Activated naive CD4-positive, alpha-beta T cell (primary cell): ENCODE results near the gene GMDS.

Source experiments
- DNase-seq, 4 experiments: peaks; one replicate each; lab custom pipeline; 2025; lab: John Stamatoyannopoulos, UW

Gene GMDS

DNA sequence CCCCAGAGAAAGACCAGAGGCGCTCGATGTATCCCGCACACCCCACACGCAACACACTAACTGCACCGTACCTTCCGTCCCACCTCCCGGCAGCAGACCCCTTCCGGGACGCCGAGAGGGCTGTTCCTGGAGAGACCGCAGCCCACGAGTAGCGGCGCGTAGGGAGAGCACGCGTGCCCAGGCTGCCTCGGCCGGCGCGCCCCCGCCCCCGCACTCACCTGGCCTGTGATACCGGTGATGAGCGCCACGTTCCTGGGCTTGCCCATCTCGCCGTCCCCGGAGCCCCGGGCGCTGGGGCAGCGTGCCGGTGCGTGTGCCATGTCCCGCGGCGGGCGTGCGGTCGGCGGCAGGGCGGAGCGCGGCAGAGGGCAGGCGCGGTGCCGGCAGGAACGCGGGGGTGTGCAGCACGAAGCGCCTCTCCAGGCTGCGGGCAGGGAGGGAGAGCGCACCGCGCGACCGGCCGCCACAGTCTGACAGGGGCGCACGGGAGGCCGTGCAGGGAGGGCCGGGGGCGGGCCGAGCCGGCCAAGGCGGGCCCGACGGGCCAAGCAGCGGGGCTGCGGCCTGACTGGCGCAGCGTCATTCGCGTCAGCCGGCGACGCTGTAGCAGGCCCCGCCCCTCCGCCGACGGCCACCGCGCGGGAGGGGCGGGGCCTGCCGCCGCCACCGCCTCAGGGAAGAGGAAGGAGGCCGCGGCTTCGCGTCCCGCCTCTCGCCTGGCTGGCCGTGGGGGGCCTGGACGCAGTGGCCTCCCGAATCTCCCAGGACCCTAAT is at the start of gene GMDS:
TSS of gene GMDS (minus strand) at position 503 of the 774 bp plus-strand sequence.
- DNase-seq = peak; percentile 25 to 76 (median 50)

DNA sequence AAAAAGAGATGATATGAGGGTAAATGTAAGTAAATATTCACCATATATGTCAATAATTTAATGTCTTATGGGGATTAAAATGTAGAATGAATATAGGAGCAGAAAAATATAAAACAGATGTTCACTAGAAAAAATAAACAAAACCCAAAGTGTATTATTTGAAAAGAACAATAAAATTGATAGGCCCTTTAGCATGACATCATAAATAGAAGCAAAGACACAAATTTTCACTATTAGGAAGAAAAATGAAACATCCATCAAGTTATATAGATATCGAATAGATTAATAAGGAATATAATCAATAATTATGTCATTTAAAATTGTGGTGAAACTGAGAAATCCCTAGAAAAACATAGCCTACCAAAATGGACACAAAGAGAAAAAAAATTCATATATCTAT is 40.1 kb upstream of the GMDS start:
- DNase-seq = no peak

DNA sequence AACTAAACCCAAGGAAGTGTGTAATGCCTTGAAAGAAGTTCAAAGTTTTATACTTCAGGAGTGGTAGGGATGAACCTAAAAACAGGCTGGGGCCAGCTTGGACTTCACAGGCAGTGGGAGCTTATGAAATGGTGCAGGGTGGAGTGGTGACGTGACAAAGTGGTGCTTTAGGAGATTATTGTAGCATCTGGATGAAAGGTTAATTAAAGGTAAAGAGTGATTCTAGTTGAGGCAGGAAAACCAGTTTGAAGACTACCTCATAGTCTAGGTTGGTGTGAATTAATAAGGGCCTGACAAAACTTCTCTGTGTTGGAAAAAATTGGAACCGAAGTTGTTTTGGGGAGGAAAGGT is 30.5 kb upstream of the GMDS start:
- DNase-seq = no peak

DNA sequence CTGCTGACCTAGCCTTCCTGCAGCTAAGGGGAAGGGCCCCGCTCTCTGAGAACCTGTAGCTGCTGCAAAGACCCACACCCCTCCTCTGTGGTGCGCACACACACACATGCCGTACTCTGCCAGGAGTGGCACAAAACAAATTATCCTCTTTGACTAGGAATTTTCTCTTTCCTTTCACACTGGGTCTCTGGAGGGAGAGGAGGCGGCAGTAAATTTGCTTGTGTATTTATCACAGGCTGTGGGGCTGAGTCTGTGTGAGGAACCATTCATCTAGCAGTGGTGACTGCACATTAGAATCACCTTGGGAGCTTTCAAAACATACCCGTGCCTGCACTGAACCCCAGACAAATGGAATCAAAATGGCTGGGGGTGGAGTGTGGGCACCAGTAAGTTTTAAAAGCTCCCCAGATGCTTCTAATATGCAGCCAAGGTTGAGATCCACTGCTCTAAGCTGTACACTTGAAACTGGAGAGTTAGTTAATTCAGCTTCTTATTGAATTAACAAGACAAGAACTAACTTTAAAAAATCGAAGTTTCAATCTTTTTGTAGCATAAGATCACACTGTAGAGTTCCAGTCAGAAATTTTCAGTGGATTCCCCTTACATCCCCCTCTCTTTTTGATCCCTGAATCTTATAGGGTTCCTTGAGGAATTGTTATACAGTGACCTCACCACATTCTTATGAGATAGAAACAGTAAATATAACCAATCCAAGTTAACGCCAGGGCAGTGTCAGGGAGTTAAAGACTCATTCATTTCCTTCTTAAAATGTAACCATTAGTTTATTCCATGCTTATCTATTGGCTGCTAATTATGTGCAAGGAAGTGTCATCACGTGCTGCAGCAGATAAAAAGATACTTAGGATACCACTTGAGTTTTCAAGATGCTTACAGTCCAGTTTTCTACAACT is 29.8 kb upstream of the GMDS start:
- DNase-seq = no peak

DNA sequence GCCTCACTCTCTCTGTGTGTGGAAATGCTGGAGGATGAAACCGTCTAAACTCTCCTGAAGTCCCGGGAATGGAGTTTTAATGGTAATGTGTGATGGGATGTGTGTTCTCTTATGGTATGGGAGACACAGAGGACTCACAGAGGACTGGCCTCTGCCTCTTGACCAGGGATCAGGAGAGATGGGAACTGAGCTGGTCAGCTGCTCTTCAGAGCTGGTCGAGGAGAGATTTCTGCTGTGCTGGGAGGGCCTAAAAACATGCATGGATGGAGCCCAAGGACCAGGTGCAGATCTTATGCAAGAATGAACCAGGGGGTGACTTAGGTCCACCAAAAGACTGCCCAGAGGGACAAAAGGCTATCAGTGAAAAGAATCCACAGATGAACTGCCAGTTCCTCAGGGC is 27.3 kb upstream of the GMDS start:
- no peak for DNase-seq

DNA sequence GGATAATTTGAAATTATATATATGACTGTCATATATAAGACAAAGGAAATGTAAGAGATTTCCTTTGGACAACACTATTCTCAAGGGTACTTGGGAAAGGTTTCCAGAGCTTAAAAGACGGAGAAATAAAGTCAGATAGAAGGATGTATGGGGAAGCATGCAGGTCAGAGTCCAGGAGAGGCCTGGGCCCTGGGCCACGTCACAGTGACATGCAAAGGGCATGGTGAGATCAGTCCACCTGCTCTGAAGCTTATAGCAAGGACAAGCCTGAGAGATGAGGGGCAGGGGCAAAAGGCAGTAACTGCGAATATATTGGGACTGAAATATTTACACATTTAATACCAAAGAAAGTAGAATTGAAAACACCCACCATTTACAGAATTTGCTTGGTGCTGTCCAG is 24.6 kb upstream of the GMDS start:
- DNase-seq = no peak

DNA sequence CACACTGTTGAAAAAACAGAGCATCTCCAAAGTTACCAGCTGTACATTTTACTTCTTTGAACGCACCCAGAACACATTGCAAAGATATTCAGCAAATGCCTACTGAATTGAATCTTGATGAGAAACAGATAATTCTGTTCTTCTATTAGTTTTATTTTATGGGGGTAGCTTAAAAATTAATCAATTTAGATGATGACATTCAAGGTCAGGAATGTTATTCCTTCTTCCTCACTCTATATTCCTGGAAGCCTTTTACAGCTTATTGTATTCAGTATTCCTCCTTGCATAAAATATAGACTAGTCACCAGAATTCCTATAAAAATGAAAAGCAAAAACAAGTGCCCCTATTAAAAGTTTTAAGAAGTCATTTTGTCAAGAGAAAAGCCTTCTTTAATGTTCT is 21.4 kb upstream of the GMDS start:
- no peak for DNase-seq

DNA sequence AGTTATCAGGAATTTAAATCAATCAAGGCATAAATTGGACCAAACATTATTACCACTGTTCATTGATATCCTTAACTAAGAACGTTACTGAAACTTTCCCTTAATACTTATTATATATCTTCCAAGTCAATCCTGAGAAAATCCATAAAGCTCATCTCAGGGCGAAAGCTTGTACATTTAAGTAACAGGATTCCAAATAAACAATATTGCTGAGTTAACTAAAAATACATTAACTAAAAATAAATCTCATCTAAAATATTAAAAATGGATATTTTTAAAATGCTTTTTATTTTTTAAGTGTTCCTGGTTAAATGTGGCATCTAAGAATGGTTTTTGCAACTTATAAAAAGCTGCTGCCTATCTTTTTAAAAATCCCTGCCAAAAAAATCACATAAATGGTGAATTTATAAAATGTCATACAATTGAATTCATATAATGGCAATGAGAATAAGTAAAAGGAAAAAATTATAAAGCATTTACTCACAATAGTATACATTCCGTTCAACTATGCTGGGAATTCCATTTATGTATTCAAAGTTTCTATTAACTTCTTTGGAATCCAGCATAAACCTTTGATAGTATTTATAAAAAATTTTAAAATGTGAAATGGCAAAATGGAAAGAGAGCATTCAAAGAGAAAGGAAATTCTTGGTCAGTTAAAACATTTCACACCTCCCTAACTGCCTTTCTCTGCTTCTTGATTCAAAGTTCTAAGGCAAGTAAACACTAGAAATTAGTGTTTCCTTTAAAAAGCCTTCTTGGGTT is 20.8 kb upstream of the GMDS start:
- no peak for DNase-seq

DNA sequence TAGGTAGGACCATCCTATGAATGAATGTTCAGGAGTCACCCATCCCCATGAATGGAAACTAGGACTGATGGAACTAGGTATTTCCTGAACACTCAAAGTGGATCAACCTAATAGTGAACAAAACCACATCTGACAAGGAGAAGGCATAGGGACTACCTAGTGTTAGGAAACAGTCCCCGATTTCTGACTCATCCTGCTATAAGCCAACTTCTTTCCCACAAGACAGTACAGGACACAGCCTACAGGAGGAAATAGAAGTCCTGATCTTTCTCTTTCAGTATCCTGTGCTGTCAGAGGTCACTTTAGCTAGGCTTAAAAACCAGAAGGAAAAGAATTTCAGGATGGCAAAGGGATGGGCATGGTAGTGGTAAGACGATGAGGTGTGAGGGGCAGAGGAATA is 19.5 kb upstream of the GMDS start:
- no peak for DNase-seq

DNA sequence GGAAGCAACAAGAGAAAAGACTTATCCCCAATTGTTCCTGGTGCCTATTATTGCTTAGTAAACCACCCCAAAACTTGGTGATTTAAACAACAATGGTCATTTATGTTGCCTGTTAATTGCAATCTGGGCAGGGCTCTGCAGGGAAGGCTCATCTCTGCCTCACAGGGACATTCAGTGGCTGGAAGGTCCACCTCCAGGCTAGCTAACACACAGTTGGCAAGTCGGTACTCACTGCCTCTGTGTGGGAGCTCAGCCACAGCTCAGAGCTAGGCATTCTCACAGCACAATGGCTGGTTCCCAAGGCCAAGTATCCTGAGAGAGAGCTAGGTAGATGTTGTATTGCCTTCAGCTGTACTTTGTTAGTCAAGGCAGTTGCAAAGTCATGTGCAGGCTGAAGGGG is 18.5 kb upstream of the GMDS start:
- no peak for DNase-seq

DNA sequence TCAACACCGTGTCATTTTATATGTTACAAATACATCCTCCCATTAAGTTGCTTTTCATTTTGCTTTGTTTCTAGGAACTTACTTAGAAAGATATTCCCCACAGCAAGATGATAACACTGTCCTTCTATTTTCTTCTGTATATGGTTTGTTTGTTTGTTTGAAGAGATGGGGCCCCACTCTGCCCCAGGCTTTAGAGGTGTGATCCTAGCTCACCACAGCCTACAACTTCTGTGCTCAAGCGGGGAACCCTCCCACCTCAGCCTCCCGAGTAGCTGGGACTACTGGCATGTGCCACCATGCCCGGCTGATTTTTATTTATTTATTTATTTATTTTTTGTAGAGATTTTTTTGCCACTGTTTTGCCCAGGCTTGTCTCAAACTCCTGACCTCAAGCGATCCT is 14.2 kb upstream of the GMDS start:
- no peak for DNase-seq

DNA sequence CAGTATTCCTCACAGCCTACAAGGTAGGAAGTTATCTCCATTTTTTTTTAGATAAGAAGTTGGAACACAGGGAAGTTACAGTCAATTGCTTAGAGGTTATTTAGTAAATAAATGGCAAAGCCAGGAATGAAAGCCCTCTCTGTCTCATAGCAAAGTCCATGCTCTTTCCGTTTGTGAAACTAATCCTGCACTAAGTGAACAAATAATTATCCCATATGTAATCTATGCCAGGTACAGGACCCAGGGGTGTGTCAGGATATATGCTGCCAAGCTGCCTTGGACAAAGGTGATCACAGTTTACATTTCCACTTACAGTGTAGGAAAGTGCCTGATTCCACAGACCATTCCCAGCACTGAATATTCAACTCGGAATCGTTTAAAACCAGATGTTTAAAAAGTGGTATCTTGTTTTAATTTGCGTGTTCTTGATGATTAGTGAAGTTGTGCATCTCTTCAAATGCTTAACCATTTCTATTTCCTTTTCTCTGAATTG is 13.6 kb upstream of the GMDS start:
- no peak for DNase-seq

DNA sequence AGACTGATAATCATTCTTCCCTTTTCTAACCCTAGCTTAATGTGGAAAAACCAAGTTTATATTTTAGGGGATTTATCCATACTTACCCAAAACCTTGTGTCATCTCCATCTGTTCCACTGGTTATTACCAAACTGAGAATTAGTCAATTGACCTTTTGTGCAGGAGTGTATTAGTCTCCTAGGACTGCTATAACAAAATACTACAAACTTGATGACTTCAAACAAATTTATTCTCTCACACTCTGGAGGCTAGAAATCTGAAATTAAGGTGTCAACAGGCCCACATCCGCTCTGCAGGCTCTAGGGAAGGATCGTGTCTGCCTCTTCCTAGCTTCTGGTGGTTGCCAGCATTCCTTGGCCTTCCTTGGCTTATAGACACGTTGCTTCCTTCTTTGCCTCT is 12.7 kb upstream of the GMDS start:
- DNase-seq = no peak

DNA sequence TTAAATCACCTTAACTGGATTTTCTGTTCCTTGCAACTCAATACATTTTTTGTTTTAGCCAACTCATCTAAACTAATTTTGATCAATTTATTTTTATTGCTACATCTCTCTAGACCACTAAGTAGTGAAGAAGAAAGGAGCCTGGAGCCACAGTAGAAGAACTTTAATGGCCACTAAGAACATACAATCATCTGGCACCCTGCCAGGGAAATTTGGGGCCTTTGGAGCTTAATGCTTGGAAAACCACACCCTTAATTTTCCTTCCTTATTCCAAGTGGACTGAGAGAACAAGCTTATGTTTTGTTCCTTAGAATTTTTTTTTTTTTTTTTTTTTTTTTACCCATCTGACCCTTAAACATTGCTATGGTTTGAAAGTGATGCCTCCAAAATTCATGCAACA is 12.0 kb upstream of the GMDS start:
- DNase-seq = no peak

DNA sequence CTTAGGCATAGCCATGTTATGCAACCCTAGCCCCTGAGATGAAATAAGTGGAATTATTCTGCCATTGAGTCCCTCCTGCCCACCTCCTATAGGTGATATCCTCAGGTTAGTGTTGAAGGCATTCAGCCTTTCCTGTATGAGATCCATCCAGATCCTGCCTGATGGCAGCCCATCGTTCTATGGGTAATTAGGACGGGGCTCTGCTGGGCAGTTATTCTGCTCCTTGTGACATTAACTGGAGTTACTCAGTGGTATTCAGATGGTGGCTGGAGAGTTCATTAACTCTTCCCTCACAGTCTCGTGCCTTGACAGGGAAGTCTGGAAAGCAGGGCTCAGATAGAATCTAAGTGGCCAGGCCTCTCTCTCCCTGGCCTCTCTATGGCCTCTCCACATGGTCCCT is 9.3 kb upstream of the GMDS start:
- no peak for DNase-seq

DNA sequence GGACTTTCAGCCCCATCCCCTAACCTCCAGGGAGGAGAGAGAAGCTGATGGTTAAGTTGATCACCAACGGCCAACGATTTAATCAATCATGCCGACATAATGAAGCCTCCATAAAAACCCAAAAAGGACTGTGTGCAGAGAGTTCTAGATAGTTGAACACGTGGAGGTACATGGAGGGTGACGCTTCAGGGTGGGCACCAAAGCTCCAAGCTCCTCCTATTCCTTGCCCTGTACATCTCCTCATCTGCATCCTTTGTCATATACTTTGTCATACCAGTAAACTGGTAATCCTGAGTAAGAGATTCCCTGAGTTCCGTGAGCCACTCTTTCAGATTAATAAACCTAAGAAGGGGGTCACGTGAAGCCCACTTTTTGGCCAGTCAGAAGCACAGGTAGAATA is 3.7 kb upstream of the GMDS start:
- DNase-seq = no peak

DNA sequence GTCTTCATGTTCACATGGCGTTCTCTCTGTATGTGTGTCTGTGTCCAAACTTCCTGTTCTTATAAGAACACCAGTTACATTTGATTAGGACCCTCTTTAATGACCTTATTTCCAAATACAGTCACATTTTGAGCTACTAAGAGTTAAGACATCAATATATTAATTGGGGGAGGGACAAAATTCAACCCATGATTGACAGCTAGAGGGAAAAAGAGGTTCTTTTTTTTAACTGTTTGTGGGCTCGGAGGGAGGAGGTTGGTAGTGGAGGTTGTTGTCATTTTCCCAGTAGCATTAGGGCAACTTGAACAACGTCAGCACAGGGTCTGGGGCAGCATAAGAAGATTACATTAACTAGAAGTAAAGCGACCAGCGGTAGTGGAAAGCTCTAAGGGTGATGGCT is 2.3 kb upstream of the GMDS start:
- no peak for DNase-seq

DNA sequence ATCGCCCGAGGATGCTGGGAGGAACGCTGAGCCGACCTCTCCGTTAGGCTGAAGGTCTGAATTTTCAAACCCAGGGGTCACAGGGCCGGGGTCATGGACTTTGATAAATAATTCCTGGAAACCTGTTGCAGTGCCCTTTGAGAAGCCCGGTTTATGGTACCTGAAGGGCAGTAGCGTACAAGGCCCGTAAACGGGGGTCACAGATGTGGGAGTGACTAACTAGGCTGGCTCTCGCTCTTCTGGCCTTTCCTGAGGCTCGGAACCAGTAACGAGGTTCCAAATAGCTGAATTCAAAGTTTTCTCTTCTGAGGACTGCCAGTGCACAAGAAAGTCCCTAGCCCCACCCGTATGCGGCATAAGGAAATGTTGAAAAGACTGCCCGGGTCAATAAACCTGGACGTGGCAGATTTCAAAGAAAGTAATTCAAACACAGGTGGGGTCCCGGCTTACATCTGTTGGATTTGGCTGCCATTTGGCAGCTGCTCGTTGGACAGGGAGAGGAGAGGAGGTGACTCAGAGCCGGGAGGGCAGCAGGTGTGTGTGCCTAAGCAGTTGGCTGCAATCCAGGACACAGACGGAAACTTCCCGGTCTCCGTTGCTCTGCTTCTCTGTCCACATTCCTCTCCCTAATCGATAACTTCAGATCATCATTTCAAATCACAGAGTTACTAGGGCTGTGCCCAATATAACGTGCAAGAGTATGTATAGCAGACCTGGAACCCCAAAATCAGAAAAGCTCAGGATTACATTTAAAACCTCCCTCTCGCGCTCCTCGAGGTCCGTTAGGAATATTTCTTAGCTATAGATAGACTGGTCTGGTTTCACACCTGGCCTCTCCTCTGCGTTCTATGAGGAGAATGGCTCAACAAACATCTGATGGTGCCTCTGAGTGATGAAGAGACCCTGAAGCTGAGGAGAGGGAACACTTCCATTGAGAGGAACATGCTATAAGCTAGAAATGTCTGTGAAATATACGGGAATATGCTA is 765 bp upstream of the GMDS start:
- peak in 1 of 4 experiments; percentile 10 for DNase-seq

DNA sequence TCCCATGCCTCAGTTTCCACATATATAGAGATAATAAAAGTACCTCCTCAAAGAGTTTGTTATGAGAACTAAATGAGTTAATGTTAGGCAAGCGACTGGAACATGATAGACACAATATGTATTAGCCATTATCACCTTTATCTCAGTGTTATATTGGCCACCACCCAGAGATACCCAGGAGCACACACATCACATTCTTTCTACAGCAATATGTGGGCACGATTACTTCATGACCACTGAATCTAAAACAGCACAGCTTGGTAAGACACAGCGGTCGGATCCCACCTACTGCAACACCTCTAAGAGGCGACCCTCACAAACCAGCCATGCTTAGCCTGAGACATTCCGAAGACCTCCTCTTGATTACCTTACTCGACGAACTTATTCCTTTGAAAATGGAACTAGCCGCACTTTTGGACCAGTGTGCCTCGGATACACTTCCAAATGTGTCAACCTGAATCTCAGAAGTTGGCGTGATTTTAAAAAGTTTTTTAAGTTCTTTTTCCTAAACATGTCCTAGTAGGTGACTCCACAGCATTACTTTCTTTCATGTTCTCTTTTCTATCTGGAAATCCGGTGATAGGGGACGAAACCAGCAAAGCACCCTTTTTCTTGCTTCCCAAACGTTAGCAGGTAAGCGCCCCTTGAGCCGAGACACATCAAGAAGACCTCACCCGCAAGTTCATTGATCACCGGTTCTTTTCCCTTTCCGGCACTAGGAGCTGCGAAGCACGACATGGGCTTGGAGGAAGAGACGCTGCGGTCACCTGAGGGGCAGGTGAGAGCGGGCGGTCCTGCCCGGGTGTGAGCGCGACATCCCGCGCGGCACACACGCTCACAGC is 923 bp downstream of the GMDS start:
- no peak for DNase-seq

DNA sequence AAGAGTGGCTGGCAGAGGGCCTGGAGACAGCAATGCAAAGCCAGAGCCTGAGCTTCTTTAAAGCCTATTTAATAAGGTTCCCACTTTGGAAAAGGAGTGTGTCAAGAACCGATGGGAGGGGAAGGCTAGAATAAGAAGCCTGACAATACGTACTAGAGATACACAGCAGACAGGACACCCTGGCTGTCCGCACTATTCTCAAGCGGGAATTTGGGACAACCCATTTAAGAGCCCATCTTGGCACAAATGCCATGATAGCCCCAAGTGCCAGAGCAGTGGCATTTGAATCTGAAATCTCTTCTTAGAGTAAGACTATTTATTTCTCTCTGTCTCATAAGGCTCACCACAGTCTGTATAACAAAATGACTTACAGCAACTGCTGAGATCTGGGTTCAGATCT is 3.1 kb downstream of the GMDS start:
- no peak for DNase-seq
